GM12878 (cell line): ENCODE measurements around the gene SNRNP25. TPM values are rescaled to one million over a fixed set of nuclear protein-coding genes. Genes with fewer than 3 reads are reported as not detected.

Experiments used
- ATAC-seq: fragments of 200-7000 bp; cut with Tn5 transposase; 3 replicates; pipeline ENCODE4 v1.9.1; 2020; ENCODE audit warnings: mild to moderate bottlenecking, moderate library complexity
- BruUV-seq: library from RNA; stranded (reverse); fragments of 400-500 nt; replicated peaks from 2 replicates; lab custom pipeline; 2021; lab: Mats Ljungman, UMichigan
- CTCF ChIA-PET: fragments of 300-600 bp; sonication (Branson Sonifier 250); formaldehyde crosslinking; extraction: SDS; loops from one replicate; lab custom pipeline; 2021; ENCODE audit warnings: inconsistent platforms; lab: Yijun Ruan, JAX
- POLR2A ChIA-PET: fragments of 350-600 bp; formaldehyde crosslinking; extraction: SDS; loops from one replicate; lab custom pipeline; 2021; ENCODE audit warnings: inconsistent platforms; lab: Charles Lee
- RAD21 ChIA-PET: fragments of 300-600 bp; sonication (Branson Sonifier 250); formaldehyde crosslinking; loops from one replicate; lab custom pipeline; 2023; ENCODE audit warnings: antibody characterized with exemption; ENCODE audit not compliant: unreplicated experiment; lab: Charles Lee
- SMC1A ChIA-PET: fragments of 300-600 bp; sonication (Branson Sonifier 250); formaldehyde crosslinking; loops from one replicate; lab custom pipeline; 2023; ENCODE audit not compliant: unreplicated experiment, uncharacterized antibody; lab: Charles Lee
- DNase-seq: peaks from one replicate; pipeline ENCODE4 v3.0.0-alpha.2; 2011; ENCODE audit warnings: low read depth, low spot score
- FAIRE-seq: peaks from 3 replicates; lab custom pipeline; 2011; peaks lifted over from hg19 to GRCh38; lab: Jason Lieb, UNC
- H2AFZ ChIP-seq: 2 replicates; pipeline ENCODE4 v1.6.0; 2011; ENCODE audit warnings: low read depth, low read length, control low read depth; ENCODE audit not compliant: control insufficient read depth
- H3K27ac ChIP-seq: 2 replicates; pipeline ENCODE4 v1.5.1; 2011; ENCODE audit warnings: control low read depth; ENCODE audit not compliant: control insufficient read depth, insufficient read depth
- H3K27me3 ChIP-seq, 2 experiments: replicated peaks in 1 of 2; 2 replicates each; pipeline versions ENCODE4 v1.6.0 to v1.6.1; 2011; ENCODE audit warnings: low read length in 1 of 2; ENCODE audit not compliant: control insufficient read depth in 2 of 2, insufficient read depth in 2 of 2
- H3K36me3 ChIP-seq, 2 experiments: 2 replicates each; pipeline ENCODE4 v1.5.1; 2011; ENCODE audit warnings: low read length in 1 of 2; ENCODE audit not compliant: control insufficient read depth in 2 of 2, insufficient read depth in 2 of 2
- H3K4me1 ChIP-seq: 2 replicates; pipeline ENCODE4 v1.6.1; 2011; ENCODE audit warnings: mild to moderate bottlenecking, low read length, moderate library complexity, mixed read lengths; ENCODE audit not compliant: control insufficient read depth, insufficient read depth
- H3K4me2 ChIP-seq: 2 replicates; pipeline ENCODE4 v1.6.0; 2011; ENCODE audit warnings: control low read depth; ENCODE audit not compliant: control insufficient read depth, insufficient read depth
- H3K4me3 ChIP-seq: fragments of 200-600 bp; sonication (generic); 2 replicates; pipeline ENCODE4 v1.5.1; 2016
- H3K79me2 ChIP-seq: 2 replicates; pipeline ENCODE4 v1.6.0; 2011; ENCODE audit warnings: low read length; ENCODE audit not compliant: control insufficient read depth, insufficient read depth
- H3K9ac ChIP-seq: 2 replicates; pipeline ENCODE4 v1.8.0; 2011; ENCODE audit warnings: low read length, control low read depth, mixed read lengths; ENCODE audit not compliant: control insufficient read depth, insufficient read depth
- H3K9me3 ChIP-seq: replicated peaks from 3 replicates; pipeline ENCODE4 v1.5.1; 2011; ENCODE audit warnings: mild to moderate bottlenecking, low read length; ENCODE audit not compliant: control insufficient read depth, insufficient read depth
- H4K20me1 ChIP-seq: 2 replicates; pipeline ENCODE4 v1.6.0; 2011; ENCODE audit not compliant: control insufficient read depth, insufficient read depth
- FOS ChIP-seq: IDR thresholded peaks from 3 replicates; pipeline ENCODE4 v1.6.1; 2011; ENCODE audit warnings: borderline replicate concordance; ENCODE audit not compliant: insufficient read length; ENCODE audit errors: extremely low read depth
- KLF5 ChIP-seq: fragments of 450-650 bp; IDR thresholded peaks from 2 replicates; pipeline ENCODE4 v1.6.1; 2014; ENCODE audit warnings: mild to moderate bottlenecking; ENCODE audit not compliant: partially characterized antibody
- MEF2B ChIP-seq: fragments of 450-650 bp; IDR thresholded peaks from 2 replicates; pipeline ENCODE4 v1.6.1; 2018; ENCODE audit warnings: mild to moderate bottlenecking, moderate library complexity; ENCODE audit not compliant: partially characterized antibody, poor library complexity, severe bottlenecking
- MXI1 ChIP-seq: fragments of 150-350 bp; IDR thresholded peaks from 2 replicates; pipeline ENCODE4 v1.6.1; 2011; ENCODE audit warnings: low read depth, mild to moderate bottlenecking, inconsistent platforms, low read length, improper control_type of control experiment
- NR2C1 ChIP-seq: fragments of 450-650 bp; IDR thresholded peaks from 2 replicates; pipeline ENCODE4 v1.6.1; 2017; ENCODE audit warnings: antibody characterized with exemption, mild to moderate bottlenecking, moderate library complexity
- NRF1 ChIP-seq: conservative IDR thresholded peaks from 2 replicates; pipeline ENCODE4 v1.6.1; 2011; ENCODE audit warnings: mild to moderate bottlenecking, low read depth, low read length, improper control_type of control experiment
- PAX8 ChIP-seq: fragments of 450-650 bp; IDR thresholded peaks from 2 replicates; pipeline ENCODE4 v1.6.1; 2017; ENCODE audit warnings: mild to moderate bottlenecking, moderate library complexity
- RAD21 ChIP-seq: IDR thresholded peaks from 2 replicates; pipeline ENCODE4 v1.6.1; 2011; ENCODE audit warnings: mild to moderate bottlenecking, low read depth, low read length, moderate library complexity; ENCODE audit not compliant: insufficient read depth
- SIN3A ChIP-seq: IDR thresholded peaks from 2 replicates; pipeline ENCODE4 v1.6.1; 2012; ENCODE audit warnings: low read depth, low read length, improper control_type of control experiment
- SREBF1 ChIP-seq: IDR thresholded peaks from 2 replicates; pipeline ENCODE4 v1.6.1; 2012; ENCODE audit warnings: mild to moderate bottlenecking, low read length
- SRF ChIP-seq, 2 experiments: IDR thresholded peaks; 2 replicates each; pipeline ENCODE4 v1.6.1; 2011; ENCODE audit warnings: low read depth in 2 of 2, low read length in 2 of 2, mild to moderate bottlenecking in 1 of 2, moderate library complexity in 1 of 2
- STAT1 ChIP-seq: fragments of 450-650 bp; conservative IDR thresholded peaks from 2 replicates; pipeline ENCODE4 v1.6.1; 2014; ENCODE audit warnings: antibody characterized with exemption, mild to moderate bottlenecking
- ZNF207 ChIP-seq: fragments of 450-650 bp; IDR thresholded peaks from 2 replicates; pipeline ENCODE4 v1.6.1; 2014; ENCODE audit warnings: antibody characterized with exemption, mild to moderate bottlenecking, borderline replicate concordance
- WGBS: methylation state at CpG from one replicate; pipeline ENCODE4 v1.1.6; 2016; ENCODE audit warnings: low lambda C conversion rate; ENCODE audit not compliant: insufficient replicate concordance, insufficient coverage; ENCODE audit errors: missing lambda C conversion rate; 5-methylcytosine and 5-hydroxymethylcytosine counted together
- in situ Hi-C: fragments of 300-500 bp; cut with MboI; formaldehyde crosslinking; loops from 9 replicates; pipeline ENCODE4 v1.14.3; 2018; ENCODE audit warnings: mixed read lengths
- intact Hi-C: fragments of 100-400 bp; cut with micrococcal nuclease; formaldehyde crosslinking; loops from one replicate; pipeline ENCODE4 v1.14.2; 2022; ENCODE audit not compliant: unreplicated experiment
- polyA plus RNA-seq, 11 experiments: library from polyadenylated mRNA; depleted of rRNA in 4 of 11; unstranded in 6 of 11; stranded (reverse) in 5 of 11; fragments of >200 nt; fragmentation: Nextera tagmentation in 4 of 11; fragmentation: Illumina TruSeq in 1 of 11; extraction: Ambion mirVana in 4 of 11; extraction: Trizol in 1 of 11; gene quantifications; 1 replicate in 1 of 11; 2 replicates in 10 of 11; pipeline versions ENCODE4 v1.2.1 to v1.2.3, GENCODE V29; 2011 to 2016; ENCODE audit warnings: inconsistent platforms in 2 of 11, missing spikeins in 2 of 11, low read depth in 1 of 11
- total RNA-seq, 4 experiments: library from RNA; depleted of rRNA in 3 of 4; stranded (reverse); fragments of >200 nt in 3 of 4; fragmentation: Illumina TruSeq in 1 of 4; extraction: Trizol in 1 of 4; gene quantifications; 2 replicates each; pipeline versions ENCODE4 v1.2.1 to v1.2.3, GENCODE V29; 2013 to 2021

The SNRNP25 gene
- total and polyA plus RNA-seq, 10 of the 15 experiments (the other 5 are each of a cell fraction or from before 2014, with no cell fraction given), result 40.9 to 138 (median 67.2) TPM

GRCh38 chr16:101586-101985, 48.0 kb downstream of the SNRNP25 start:
- Histone ChIP-seq H3K9me3 (no peaks in the 10 kb centered on the region), H3K79me2 (no peaks in the 10 kb centered on the region), H3K9ac (no peak overlapping the region), H3K27ac (no peak overlapping the region), H3K27me3 (no peaks in the 10 kb centered on the region), H3K4me3 (no peak overlapping the region), H3K36me3 (peaks cover 5 to 13% of the 10 kb centered on the region in 2 experiments; a peak in 3 of 4 replicates), H2AFZ (no peak overlapping the region), H3K4me2 (no peak overlapping the region), H4K20me1 (no peaks in the 10 kb centered on the region), H3K4me1 (no peaks in the 10 kb centered on the region)
- no peak for ATAC-seq
- ChIA-PET POLR2A (no interaction called here), CTCF (no interaction called here), SMC1A (no interaction called here), RAD21 (no interaction called here)
- FAIRE-seq, result no peak
- in situ Hi-C loops (no loop called here), intact Hi-C loops (no loop called here)
- DNase-seq, result no peak
- WGBS, result 89% methylated on average over 6 of the region's 6 CpGs
- TF ChIP-seq MXI1 (no peak), FOS (no peak), SREBF1 (no peak), STAT1 (no peak), ZNF207 (no peak), SRF (IDR thresholded peaks at IDR 0.05; ENCODE audit: low read depth in 2 of 2, low read length in 2 of 2) (no peak), NR2C1 (no peak), PAX8 (no peak), SIN3A (no peak), NRF1 (no peak), RAD21 (no peak), KLF5 (no peak), MEF2B (no peak)
- BruUV-seq, result no TSS peak
